Ishikawa (cell line): Measurements from ENCODE around the gene APBA2.

ENCODE experiments used
- CEBPB ChIP-seq: IDR thresholded peaks from 2 replicates; pipeline ENCODE4 v1.6.1; 2012
- CREB1 ChIP-seq: IDR thresholded peaks from 2 replicates; pipeline ENCODE4 v1.6.1; 2012; ENCODE audit warnings: low read depth
- EGR1 ChIP-seq: IDR thresholded peaks from 2 replicates; pipeline ENCODE4 v1.6.1; 2012
- EP300 ChIP-seq: IDR thresholded peaks from 2 replicates; pipeline ENCODE4 v1.6.1; 2012; ENCODE audit warnings: borderline replicate concordance
- FOXM1 ChIP-seq: IDR thresholded peaks from 2 replicates; pipeline ENCODE4 v1.6.1; 2012; ENCODE audit warnings: low read depth, borderline replicate concordance
- MAX ChIP-seq: IDR thresholded peaks from 2 replicates; pipeline ENCODE4 v1.6.1; 2012
- NFIC ChIP-seq: IDR thresholded peaks from 2 replicates; pipeline ENCODE4 v1.6.1; 2012
- RAD21 ChIP-seq: IDR thresholded peaks from 2 replicates; pipeline ENCODE4 v1.6.1; 2012; ENCODE audit warnings: low read depth
- REST ChIP-seq: IDR thresholded peaks from 2 replicates; pipeline ENCODE4 v1.6.1; 2012; ENCODE audit warnings: low read depth, mild to moderate bottlenecking
- TAF1 ChIP-seq: IDR thresholded peaks from 2 replicates; pipeline ENCODE4 v1.6.1; 2012; ENCODE audit warnings: low read depth, mild to moderate bottlenecking
- TCF12 ChIP-seq: IDR thresholded peaks from 2 replicates; pipeline ENCODE4 v1.6.1; 2012; ENCODE audit warnings: low read depth
- TEAD4 ChIP-seq: IDR thresholded peaks from 2 replicates; pipeline ENCODE4 v1.6.1; 2012
- YY1 ChIP-seq: IDR thresholded peaks from 2 replicates; pipeline ENCODE4 v1.6.1; 2012; ENCODE audit warnings: low read depth
- ZBTB7A ChIP-seq: IDR thresholded peaks from 2 replicates; pipeline ENCODE4 v1.6.1; 2012; ENCODE audit warnings: low read depth
- TF ChIP-seq, protein P1 (sequence below): IDR thresholded peaks from 2 replicates; pipeline ENCODE4 v1.6.1; 2012

Gene APBA2

DNA sequence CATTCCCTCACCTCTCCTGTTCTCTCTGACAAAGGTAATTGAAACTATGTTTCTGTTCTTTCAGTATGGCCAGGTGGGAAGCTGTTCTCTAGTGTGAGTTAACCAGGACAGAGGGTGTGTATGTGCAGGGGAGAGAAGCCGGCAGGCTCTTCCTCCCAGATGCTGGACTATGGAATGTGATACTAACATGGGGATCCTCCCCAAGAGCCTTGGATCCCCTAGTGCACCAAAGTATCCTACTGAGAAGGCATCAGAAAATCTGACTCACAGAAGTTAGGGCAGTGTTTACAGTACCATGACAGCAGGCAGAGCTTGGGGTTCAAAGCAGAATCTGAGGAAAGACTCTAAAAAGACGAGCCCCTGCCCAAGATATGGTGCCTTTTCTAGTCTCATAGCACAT is 123.1 kb downstream of the APBA2 start:
- TF ChIP-seq MAX (no peak), ZBTB7A (no peak), FOXM1 (no peak)

- TF ChIP-seq FOXM1 (no peak), CREB1 (no peak), NFIC (no peak), TEAD4 (no peak), CEBPB (no peak), MAX (no peak), EP300 (no peak), EGR1 (no peak), ZBTB7A (no peak), TCF12 (no peak), RAD21 (no peak)
Observed at GRCh38 chr15:29012097-29012496, 126.3 kb downstream of the APBA2 start.

- TF ChIP-seq REST (no peak), ZBTB7A (no peak), RAD21 (no peak), CEBPB (no peak), TCF12 (no peak), TAF1 (no peak), MAX (no peak), CREB1 (no peak), EP300 (no peak), TEAD4 (no peak), EGR1 (no peak), FOXM1 (no peak)
- TF ChIP-seq, protein P1, sequence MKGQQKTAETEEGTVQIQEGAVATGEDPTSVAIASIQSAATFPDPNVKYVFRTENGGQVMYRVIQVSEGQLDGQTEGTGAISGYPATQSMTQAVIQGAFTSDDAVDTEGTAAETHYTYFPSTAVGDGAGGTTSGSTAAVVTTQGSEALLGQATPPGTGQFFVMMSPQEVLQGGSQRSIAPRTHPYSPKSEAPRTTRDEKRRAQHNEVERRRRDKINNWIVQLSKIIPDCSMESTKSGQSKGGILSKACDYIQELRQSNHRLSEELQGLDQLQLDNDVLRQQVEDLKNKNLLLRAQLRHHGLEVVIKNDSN: no peak
Observed at GRCh38 chr15:29014493-29014892, 128.7 kb downstream of the APBA2 start.

DNA sequence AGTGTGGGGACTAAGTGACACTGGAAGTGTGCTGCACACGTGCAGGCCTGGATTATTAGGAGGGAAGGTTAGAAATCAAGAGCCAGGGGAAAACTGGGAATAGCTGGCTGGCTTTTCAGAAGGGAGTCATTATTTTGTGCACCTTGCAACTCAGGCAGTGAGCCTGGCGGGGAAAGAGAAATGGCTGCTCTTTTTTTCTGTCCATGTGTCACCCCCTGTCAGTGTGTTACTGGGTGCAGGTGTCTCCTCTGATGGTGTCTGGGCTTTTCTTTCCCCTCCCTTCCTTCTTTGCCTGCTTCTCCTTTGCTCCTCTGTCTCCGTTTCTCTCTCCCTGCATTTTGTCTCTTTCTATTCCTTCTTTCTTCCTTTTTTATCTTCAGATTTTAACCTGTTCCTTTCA is 130.7 kb downstream of the APBA2 start:
- TF ChIP-seq YY1 (no peak), TAF1 (no peak), NFIC (no peak), FOXM1 (no peak), TCF12 (no peak), MAX (no peak)

GRCh38 chr15:29018120-29018805 is 132.5 kb downstream of the APBA2 start:
- TF ChIP-seq TAF1 (no peak), RAD21 (peak; percentile 22; the same call in 1 of the 2 replicates)

DNA sequence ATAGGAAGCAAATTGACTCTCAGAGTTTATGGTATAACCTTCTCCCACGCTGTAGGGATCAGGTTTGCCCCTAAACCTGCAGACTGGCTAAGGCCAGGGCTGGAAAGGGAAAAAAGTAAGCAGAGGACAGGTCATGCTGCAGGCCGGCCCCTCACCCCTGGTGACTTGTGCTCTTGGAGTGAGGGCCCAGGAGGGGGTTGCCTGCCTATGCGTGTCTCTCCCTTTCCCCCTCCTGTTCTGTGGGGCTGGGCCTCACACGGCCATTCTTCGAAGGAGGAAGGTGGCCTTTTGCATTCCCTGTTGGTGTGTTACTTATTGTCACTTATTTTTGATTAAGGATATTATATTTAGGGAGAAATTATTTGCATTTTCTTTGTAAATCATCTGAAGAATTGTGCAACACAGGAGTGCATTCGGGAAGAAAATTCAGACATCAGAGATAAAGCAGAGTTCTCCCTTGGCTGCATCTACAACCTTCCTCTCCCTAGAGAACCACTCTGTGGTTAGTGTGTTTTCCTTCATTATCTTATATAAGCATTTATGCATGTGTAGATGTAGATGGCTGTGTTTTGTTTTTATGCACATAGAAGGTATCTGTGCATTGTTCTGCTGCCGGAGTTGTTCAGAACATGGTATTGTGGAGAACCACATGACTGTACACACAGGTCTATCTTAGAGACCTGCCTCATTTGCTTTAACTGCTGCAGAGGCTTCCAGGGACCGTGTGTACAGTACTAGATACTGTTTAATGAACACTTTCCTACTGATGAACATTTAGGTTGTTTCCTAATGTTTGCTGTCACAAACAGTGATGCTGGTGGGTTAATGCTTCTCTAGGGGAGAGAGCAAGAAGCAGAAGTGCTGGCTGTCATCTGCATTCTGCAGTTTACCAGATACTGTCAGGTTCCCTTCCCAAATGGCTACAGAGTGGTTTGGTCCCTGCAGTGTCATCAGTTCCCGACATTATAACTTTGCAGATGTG is 133.5 kb downstream of the APBA2 start:
- no peak for TF ChIP-seq ZBTB7A
- no peak for TF ChIP-seq EP300
- TF ChIP-seq EGR1: no peak
- TF ChIP-seq YY1: no peak
- no peak for TF ChIP-seq REST
- TF ChIP-seq NFIC: no peak
- no peak for TF ChIP-seq TAF1
- no peak for TF ChIP-seq MAX
- no peak for TF ChIP-seq RAD21
- no peak for TF ChIP-seq TCF12
- TF ChIP-seq, protein P1: no peak
